BJ (cell line): ENCODE results near the gene GNG3. TPM values are rescaled to one million over a fixed set of nuclear protein-coding genes. Genes with fewer than 3 reads are reported as not detected.

Source experiments
- CTCF ChIA-PET: fragments of 350-600 bp; formaldehyde crosslinking; extraction: SDS; loops from one replicate; lab custom pipeline; 2021; ENCODE audit warnings: antibody characterized with exemption, inconsistent platforms; lab: Yijun Ruan, JAX
- POLR2A ChIA-PET: fragments of 300-600 bp; sonication (Branson Sonifier 250); formaldehyde crosslinking; extraction: SDS; loops from one replicate; lab custom pipeline; 2021; ENCODE audit warnings: antibody characterized with exemption; lab: Charles Lee
- DNase-seq: peaks from one replicate; pipeline ENCODE4 v3.0.0-alpha.2; 2011; ENCODE audit warnings: low read depth
- H3K27me3 ChIP-seq: 2 replicates; pipeline ENCODE4 v1.6.0; 2011; ENCODE audit warnings: low read length; ENCODE audit not compliant: control insufficient read depth, insufficient read depth
- H3K36me3 ChIP-seq: 2 replicates; pipeline ENCODE4 v1.5.1; 2011; ENCODE audit warnings: low read length; ENCODE audit not compliant: control insufficient read depth, insufficient read depth
- H3K4me3 ChIP-seq: 2 replicates; pipeline ENCODE4 v1.5.1; 2011; ENCODE audit warnings: low read depth, mild to moderate bottlenecking, control low read depth, low read length
- CTCF ChIP-seq: IDR thresholded peaks from 2 replicates; pipeline ENCODE4 v1.5.1; 2011; ENCODE audit warnings: low read depth, mild to moderate bottlenecking, control low read depth, inconsistent platforms, low read length, moderate library complexity; ENCODE audit not compliant: insufficient read depth
- polyA plus RNA-seq: library from polyadenylated mRNA; depleted of rRNA; stranded (reverse); fragments of >200 nt; gene quantifications from 2 replicates; pipeline ENCODE4 v1.2.3, GENCODE V29; 2011

The GNG3 gene
- polyA plus RNA-seq, 1 experiment = not detected

- CTCF ChIA-PET = interaction anchor here (1.0 to 2.0 kb wide), 7 partner anchors 13 to 120 kb away, joined by 3 to 9 read pairs (median 6); partner anchors contain the start of gene LRRN4CL
- Histone ChIP-seq H3K27me3 (no peaks in the 10 kb centered on the region), H3K4me3 (peak overlapping the region; percentile 72), H3K36me3 (peaks cover 15% of the 10 kb centered on the region)
- DNase-seq = no peak
- POLR2A ChIA-PET = interaction anchor here (0.6 to 2.3 kb wide), 4 partner anchors 20 to 111 kb away, joined by 10 to 19 read pairs (median 14); partner anchors contain the start of genes GANAB, HNRNPUL2 and TUT1
- TF ChIP-seq CTCF = no peak
Measured at GRCh38 chr11:62666259-62666926, 41.1 kb upstream of the GNG3 start.

GRCh38 chr11:62667460-62667859 is 40.0 kb upstream of the GNG3 start:
- no peak for DNase-seq
- CTCF ChIA-PET = interaction anchor here (1.0 to 2.0 kb wide), 4 partner anchors 13 to 274 kb away, joined by 3 to 9 read pairs (median 5); no protein-coding TSS in a partner anchor
- POLR2A ChIA-PET = no interaction called here
- Histone ChIP-seq H3K27me3 (no peaks in the 10 kb centered on the region), H3K4me3 (no peak overlapping the region), H3K36me3 (peaks cover 15% of the 10 kb centered on the region)
- TF ChIP-seq CTCF = no peak

DNA sequence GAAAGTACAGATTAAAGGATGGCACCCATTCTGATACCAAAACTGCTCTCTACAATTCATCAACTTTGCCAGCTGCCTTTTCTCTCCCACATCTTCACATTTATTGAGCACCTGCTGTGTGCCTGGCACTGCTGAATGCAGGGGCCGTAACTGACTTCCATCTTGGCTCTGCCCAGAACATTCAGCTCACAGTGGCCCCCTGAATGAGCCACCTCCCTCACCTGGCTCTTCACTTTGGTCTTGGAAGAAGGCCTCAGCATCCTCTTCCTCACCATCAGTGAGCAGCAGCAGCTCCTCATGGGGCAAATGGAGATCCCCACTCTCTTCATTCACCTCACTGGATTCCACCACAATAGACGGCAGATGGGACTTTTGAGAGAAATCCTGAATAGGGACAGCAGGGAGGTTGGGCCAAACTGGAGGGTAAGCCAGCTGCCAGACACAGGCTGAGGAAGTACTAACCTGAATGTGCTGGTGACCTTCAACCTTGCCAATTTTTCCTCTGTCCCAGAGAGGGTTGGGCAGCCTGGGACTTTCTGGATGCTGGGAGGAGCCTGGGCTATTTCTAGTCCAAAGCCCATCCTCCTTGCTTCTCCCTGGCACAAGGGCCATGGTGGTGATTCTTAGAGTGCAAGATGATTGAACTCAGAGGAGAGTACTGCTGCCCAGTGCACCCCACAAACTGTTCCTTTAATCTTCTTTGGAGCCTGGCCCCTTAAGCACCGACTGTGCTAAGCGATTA is 37.9 kb upstream of the GNG3 start:
- Histone ChIP-seq H3K27me3 (no peaks in the 10 kb centered on the region), H3K36me3 (peaks cover 15% of the 10 kb centered on the region), H3K4me3 (no peak overlapping the region)
- no peak for TF ChIP-seq CTCF
- POLR2A ChIA-PET = interaction anchor here (0.6 kb wide), 1 partner anchor 233 kb away, joined by 3 read pairs; no protein-coding TSS in a partner anchor
- CTCF ChIA-PET = interaction anchor here (2.0 to 3.4 kb wide), 3 partner anchors 11 to 25 kb away, joined by 9 to 15 read pairs (median 15); no protein-coding TSS in a partner anchor
- no peak for DNase-seq

DNA sequence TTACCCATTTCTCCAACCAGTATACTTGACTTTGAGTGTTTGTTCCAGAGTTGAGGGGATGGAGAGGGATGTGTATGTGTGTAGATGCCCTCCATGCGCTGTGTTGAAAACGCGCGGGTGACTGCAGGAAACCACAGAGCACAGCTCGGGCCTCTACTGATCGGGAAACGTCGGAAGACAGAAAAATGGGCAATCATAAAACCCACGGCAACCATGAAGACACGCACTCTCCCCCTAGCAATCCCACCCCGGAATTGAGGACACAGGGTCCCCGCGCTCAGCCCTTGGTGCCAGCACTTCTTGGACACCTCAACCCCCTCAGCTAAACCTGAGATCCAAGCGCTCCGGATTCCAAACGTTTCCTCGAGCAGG is 36.3 kb upstream of the GNG3 start:
- no peak for TF ChIP-seq CTCF
- no peak for DNase-seq
- H3K4me3 ChIP-seq = peak overlapping the region; percentile 78
- ChIA-PET POLR2A (no interaction called here), CTCF (interaction anchor here (1.0 to 3.4 kb wide), 5 partner anchors 10 to 37 kb away, joined by 3 to 15 read pairs (median 5); partner anchors contain the start of genes BSCL2, GNG3 and LRRN4CL)
- peaks cover 15% of the 10 kb centered on the region for H3K36me3 ChIP-seq
- no peaks in the 10 kb centered on the region for H3K27me3 ChIP-seq
